Measurements from ENCODE around the gene IQSEC1. TPM values are rescaled to one million over a fixed set of nuclear protein-coding genes. Genes with fewer than 3 reads are reported as not detected.

The IQSEC1 gene
- total and polyA plus RNA-seq, 10 of the 15 experiments (the other 5 are each of a cell fraction or from before 2014, with no cell fraction given), result 0.92 to 55.2 (median 8.5) TPM

DNA sequence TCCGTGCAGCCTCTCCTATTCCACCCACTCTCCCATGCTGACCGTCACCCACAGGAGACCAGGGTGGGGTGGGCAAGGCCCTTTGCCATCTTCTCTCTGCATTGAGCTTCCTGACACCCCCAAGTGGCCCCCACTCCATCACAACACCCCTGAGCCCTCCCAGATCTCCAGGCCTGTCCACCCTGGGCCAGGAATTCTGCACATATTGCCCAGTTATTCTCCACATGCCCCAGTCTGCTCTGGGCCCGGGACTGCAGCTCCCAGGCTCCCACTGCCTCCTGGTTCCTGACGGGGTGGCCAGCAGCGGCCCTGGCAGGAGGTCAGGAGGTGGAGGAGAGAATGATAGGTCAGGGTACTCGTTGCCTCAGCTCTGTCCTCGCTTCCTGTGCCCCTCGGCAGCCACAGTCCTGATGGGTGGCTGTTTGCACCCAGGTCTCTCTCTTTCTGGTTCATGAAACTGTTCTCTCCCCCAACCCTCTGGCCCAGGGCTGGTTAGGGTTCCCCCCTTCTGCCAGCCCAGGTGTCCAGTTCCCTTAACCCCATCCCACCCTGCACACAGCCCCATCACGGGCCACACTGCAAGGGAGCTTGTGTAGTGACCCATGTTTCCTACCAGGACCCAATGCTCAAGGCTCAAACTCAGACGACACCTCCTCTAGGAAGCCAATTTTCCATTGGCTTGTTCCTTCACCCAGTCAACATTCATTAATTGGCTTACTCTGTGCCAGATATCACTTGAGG, 47.3 kb downstream of the IQSEC1 start:
- intact Hi-C loops (cut with micrococcal nuclease; ENCODE audit: unreplicated experiment), result no loop called here
- DNase-seq (ENCODE audit: low read depth, low spot score) (no peak), FAIRE-seq (no peak), ATAC-seq (no peak)
- H3K27ac ChIP-seq (ENCODE audit: control insufficient read depth, insufficient read depth), result no peak overlapping the region
- no peaks in the 10 kb centered on the region for H4K20me1 ChIP-seq (ENCODE audit: control insufficient read depth, insufficient read depth)
- CTCF ChIA-PET, result interaction anchor here (1.4 to 5.6 kb wide), 2 partner anchors 14 to 21 kb away, joined by 5 to 21 read pairs; no protein-coding TSS in a partner anchor
- peaks cover 14% of the 10 kb centered on the region for H3K4me1 ChIP-seq (ENCODE audit: control insufficient read depth, insufficient read depth, low read length)
- SMC1A ChIA-PET (ENCODE audit: uncharacterized antibody, unreplicated experiment), result interaction anchor here (0.6 kb wide), 1 partner anchor 45 kb away, joined by 3 read pairs; no protein-coding TSS in a partner anchor
- no peak overlapping the region for H3K4me2 ChIP-seq (ENCODE audit: control insufficient read depth, insufficient read depth)
- no peaks in the 10 kb centered on the region for H3K27me3 ChIP-seq (replicated peaks in 1 of 2; ENCODE audit: control insufficient read depth in 2 of 2, insufficient read depth in 2 of 2, low read length in 1 of 2)
- H3K36me3 ChIP-seq (ENCODE audit: control insufficient read depth in 2 of 2, insufficient read depth in 2 of 2, low read length in 1 of 2), result no peaks in the 10 kb centered on the region
- peaks cover 19% of the 10 kb centered on the region for H3K79me2 ChIP-seq (ENCODE audit: control insufficient read depth, insufficient read depth, low read length)
- H3K4me3 ChIP-seq, result no peak overlapping the region
- H2AFZ ChIP-seq (ENCODE audit: control insufficient read depth, low read depth, low read length), result no peak overlapping the region
- in situ Hi-C loops (cut with MboI), result no loop called here
- POLR2A ChIA-PET, result no interaction called here
- BruUV-seq (replicated peaks), result no TSS peak
- H3K9ac ChIP-seq (ENCODE audit: control insufficient read depth, insufficient read depth, low read length), result no peak overlapping the region
- TF ChIP-seq YY1 (IDR thresholded peaks at IDR 0.05; ENCODE audit: low read depth, low read length), result no peak
- no peak for TF ChIP-seq MYC (IDR thresholded peaks at IDR 0.05; ENCODE audit: insufficient read depth, insufficient read length, insufficient replicate concordance, low read length, severe bottlenecking)
- no peak for TF ChIP-seq ASH2L (IDR thresholded peaks at IDR 0.05; ENCODE audit: borderline replicate concordance, low read depth)
- no peak for TF ChIP-seq CHD1 (IDR thresholded peaks at IDR 0.05; ENCODE audit: low read depth, low read length)
- no peak for TF ChIP-seq CBX5 (IDR thresholded peaks at IDR 0.05; ENCODE audit: low read depth)
- TF ChIP-seq POLR2AphosphoS5 (IDR thresholded peaks at IDR 0.05; ENCODE audit: low read length), result no peak
- TF ChIP-seq IKZF2 (IDR thresholded peaks at IDR 0.05), result no peak
- no peak for TF ChIP-seq ESRRA (IDR thresholded peaks at IDR 0.05; ENCODE audit: low read length)
- TF ChIP-seq MEF2B (IDR thresholded peaks at IDR 0.05; ENCODE audit: partially characterized antibody, poor library complexity, severe bottlenecking), result no peak
- WGBS (ENCODE audit: insufficient coverage, insufficient replicate concordance, low lambda C conversion rate, missing lambda C conversion rate), result 70% methylated on average over 10 of the region's 10 CpGs
- RAD21 ChIA-PET (ENCODE audit: unreplicated experiment), result interaction anchor here (0.6 to 1.3 kb wide), 4 partner anchors 15 to 66 kb away, joined by 3 to 5 read pairs (median 4); no protein-coding TSS in a partner anchor
- no peaks in the 10 kb centered on the region for H3K9me3 ChIP-seq (replicated peaks; ENCODE audit: control insufficient read depth, insufficient read depth, low read length)

Measured in GM12878 (cell line).